GM21786 (cell line): ENCODE results near the gene EYA2.
"Not testable (repeated sequence)": the region's sequence is repeated elsewhere in the genome, so short reads cannot be mapped to it uniquely, and the experiment has no call there.

Experiments used
- ATAC-seq: cut with Tn5 transposase; IDR thresholded peaks from one replicate; pipeline ENCODE4 v1.9.1; 2021; ENCODE audit not compliant: unreplicated experiment

The EYA2 gene

GRCh38 chr20:46929902-46930301 is 35.3 kb downstream of the EYA2 start:
- ATAC-seq: no peak

GRCh38 chr20:46930640-46931339 is 36.1 kb downstream of the EYA2 start:
- ATAC-seq: no peak

- ATAC-seq: no peak
Measured at GRCh38 chr20:46931699-46932098, 37.1 kb downstream of the EYA2 start.

GRCh38 chr20:46932439-46932838 is 37.8 kb downstream of the EYA2 start:
- ATAC-seq: not testable (repeated sequence)

- no peak for ATAC-seq
Measured at GRCh38 chr20:46933150-46933549, 38.5 kb downstream of the EYA2 start.

- no peak for ATAC-seq
Measured at GRCh38 chr20:46934746-46935287, 40.2 kb downstream of the EYA2 start.

- ATAC-seq: no peak
Measured at GRCh38 chr20:46935394-46936017, 40.9 kb downstream of the EYA2 start.

- no peak for ATAC-seq
Measured at GRCh38 chr20:46936415-46937156, 41.9 kb downstream of the EYA2 start.

- no peak for ATAC-seq
Measured at GRCh38 chr20:46937157-46937523, 42.5 kb downstream of the EYA2 start.

GRCh38 chr20:46937533-46938226 is 43.0 kb downstream of the EYA2 start:
- ATAC-seq: no peak

- no peak for ATAC-seq
Measured at GRCh38 chr20:46938434-46938833, 43.8 kb downstream of the EYA2 start.

- no peak for ATAC-seq
Measured at GRCh38 chr20:46939031-46939965, 44.7 kb downstream of the EYA2 start.

GRCh38 chr20:46940616-46941015 is 46.0 kb downstream of the EYA2 start:
- ATAC-seq: no peak

- no peak for ATAC-seq
Measured at GRCh38 chr20:46941404-46941803, 46.8 kb downstream of the EYA2 start.

- no peak for ATAC-seq
Measured at GRCh38 chr20:46943861-46944591, 49.4 kb downstream of the EYA2 start.

- ATAC-seq: no peak
Measured at GRCh38 chr20:46945465-46945864, 50.8 kb downstream of the EYA2 start.

- ATAC-seq: no peak
Measured at GRCh38 chr20:46946181-46946624, 51.6 kb downstream of the EYA2 start.

GRCh38 chr20:46946796-46947195 is 52.2 kb downstream of the EYA2 start:
- ATAC-seq: no peak

GRCh38 chr20:46948081-46948480 is 53.4 kb downstream of the EYA2 start:
- no peak for ATAC-seq
